K562 (cell line): Measurements from ENCODE around the gene VTI1B. TPM values are rescaled to one million over a fixed set of nuclear protein-coding genes. Genes with fewer than 3 reads are reported as not detected.
A peak's percentile ranks its signal among the peaks of the same experiment; 100 is the strongest.

Experiments
- ATF1 ChIP-seq, 2 experiments: fragments of 450-650 bp in 1 of 2; IDR thresholded peaks; 2 replicates each; pipeline ENCODE4 v1.6.1; 2016; ENCODE audit warnings: missing compliant biosample characterization in 1 of 2, missing genetic modification characterization in 1 of 2
- ELF4 ChIP-seq: fragments of 450-650 bp; formaldehyde crosslinking; IDR thresholded peaks from 2 replicates; pipeline ENCODE4 v1.4.0; 2022; ENCODE audit warnings: missing genetic modification characterization
- FOXK2 ChIP-seq, 2 experiments: fragments of 450-650 bp; IDR thresholded peaks in 1 of 2; conservative IDR thresholded peaks in 1 of 2; 2 replicates each; pipeline ENCODE4 v1.6.1; 2016; ENCODE audit warnings: low read depth in 2 of 2, mild to moderate bottlenecking in 1 of 2
- MEF2D ChIP-seq: conservative IDR thresholded peaks from 2 replicates; pipeline ENCODE4 v1.6.1; 2016; ENCODE audit warnings: low read depth, missing genetic modification characterization, missing compliant biosample characterization
- MXD1 ChIP-seq: fragments of 250-450 bp; sonication (Bioruptor Pico); IDR thresholded peaks from 2 replicates; pipeline ENCODE4 v1.8.0; 2021; ENCODE audit warnings: borderline replicate concordance, mild to moderate bottlenecking, moderate library complexity; ENCODE audit not compliant: poor library complexity, severe bottlenecking
- MYC ChIP-seq, 2 experiments: fragments of 250-450 bp in 1 of 2; sonication (Bioruptor Pico) in 1 of 2; IDR thresholded peaks; 2 replicates each; pipeline versions ENCODE4 v1.5.1 to v1.6.1; 2012 to 2021; ENCODE audit warnings: low read depth in 2 of 2, borderline replicate concordance in 1 of 2, improper control_type of control experiment in 1 of 2, low read length in 1 of 2, mild to moderate bottlenecking in 1 of 2, moderate library complexity in 1 of 2
- NFXL1 ChIP-seq: fragments of 450-650 bp; formaldehyde crosslinking; IDR thresholded peaks from 2 replicates; pipeline ENCODE4 v1.4.0; 2021; ENCODE audit warnings: mild to moderate bottlenecking
- RAD21 ChIP-seq, 2 experiments: fragments of 250-450 bp in 1 of 2; fragments of 450-650 bp in 1 of 2; sonication (Bioruptor Pico) in 1 of 2; formaldehyde crosslinking in 1 of 2; IDR thresholded peaks in 1 of 2; conservative IDR thresholded peaks in 1 of 2; 2 replicates each; pipeline versions ENCODE4 v1.4.0 to v1.8.0; 2020 to 2022; ENCODE audit warnings: mild to moderate bottlenecking in 2 of 2, moderate library complexity in 1 of 2
- RCOR1 ChIP-seq, 2 experiments: IDR thresholded peaks; 2 replicates each; pipeline ENCODE4 v1.6.1; 2012; ENCODE audit warnings: low read depth in 2 of 2, low read length in 2 of 2, borderline replicate concordance in 1 of 2, improper control_type of control experiment in 1 of 2
- TSHZ1 ChIP-seq: fragments of 250-450 bp; sonication (Bioruptor Pico); IDR thresholded peaks from 2 replicates; pipeline ENCODE4 v1.4.0; 2020; ENCODE audit warnings: mild to moderate bottlenecking, moderate library complexity
- ZNF175 ChIP-seq: fragments of 200-800 bp; sonication (Bioruptor generic); IDR thresholded peaks from 2 replicates; pipeline ENCODE4 v1.6.1; 2016; ENCODE audit warnings: low read depth, mild to moderate bottlenecking, missing genetic modification characterization, missing compliant biosample characterization
- ZNF274 ChIP-seq: IDR thresholded peaks from 2 replicates; pipeline ENCODE4 v1.6.1; 2011; ENCODE audit warnings: low read depth, mild to moderate bottlenecking, low read length, moderate library complexity, borderline replicate concordance
- ZNF436 ChIP-seq: fragments of 250-450, 450-650 bp; sonication (Bioruptor Pico); formaldehyde crosslinking; IDR thresholded peaks from 2 replicates; pipeline ENCODE4 v1.7.0; 2020; ENCODE audit warnings: mild to moderate bottlenecking
- ZNF561 ChIP-seq: fragments of 450-650 bp; formaldehyde crosslinking; conservative IDR thresholded peaks from 2 replicates; pipeline ENCODE4 v1.4.0; 2020; ENCODE audit warnings: mild to moderate bottlenecking, moderate library complexity
- ZNF79 ChIP-seq: fragments of 250-450 bp; sonication (Bioruptor Pico); IDR thresholded peaks from 2 replicates; pipeline ENCODE4 v1.4.0; 2020; ENCODE audit warnings: low read depth, mild to moderate bottlenecking, moderate library complexity
- polyA plus RNA-seq, 8 experiments: library from polyadenylated mRNA; depleted of rRNA in 4 of 8; stranded (reverse) in 5 of 8; unstranded in 3 of 8; fragments of >200 nt; fragmentation: Nextera tagmentation in 2 of 8; fragmentation: Illumina TruSeq in 1 of 8; extraction: Ambion mirVana in 2 of 8; extraction: Trizol in 1 of 8; gene quantifications; 2 replicates each; pipeline versions ENCODE4 v1.2.1 to v1.2.3, GENCODE V29; 2011 to 2014; ENCODE audit warnings: inconsistent platforms in 1 of 8, missing spikeins in 1 of 8
- total RNA-seq, 7 experiments: library from RNA; depleted of rRNA in 6 of 7; stranded (reverse); fragments of >200 nt in 6 of 7; fragmentation: Illumina TruSeq in 2 of 7; extraction: Trizol in 2 of 7; gene quantifications; 2 replicates each; pipeline versions ENCODE4 v1.2.1 to v1.2.3, GENCODE V29; 2011 to 2021; ENCODE audit warnings: low replicate concordance in 1 of 7
- TF ChIP-seq, protein P1 (sequence below): sonication (generic); formaldehyde crosslinking; IDR thresholded peaks from 2 replicates; pipeline ENCODE4 v1.8.0; 2022; ENCODE audit warnings: missing genetic modification reagents, mild to moderate bottlenecking, borderline replicate concordance
- TF ChIP-seq, protein P2 (sequence below): sonication (generic); formaldehyde crosslinking; IDR thresholded peaks from 2 replicates; pipeline ENCODE4 v1.8.0; 2022; ENCODE audit warnings: missing genetic modification reagents, mild to moderate bottlenecking, borderline replicate concordance
- TF ChIP-seq, protein P3 (sequence below): fragments of 450-650 bp; IDR thresholded peaks from 2 replicates; pipeline ENCODE4 v1.6.1; 2016

Gene VTI1B
- total and polyA plus RNA-seq, 9 of the 15 experiments (the other 6 are each of a cell fraction or from before 2014, with no cell fraction given) = 7.8 to 69.8 (median 50.1) TPM

DNA sequence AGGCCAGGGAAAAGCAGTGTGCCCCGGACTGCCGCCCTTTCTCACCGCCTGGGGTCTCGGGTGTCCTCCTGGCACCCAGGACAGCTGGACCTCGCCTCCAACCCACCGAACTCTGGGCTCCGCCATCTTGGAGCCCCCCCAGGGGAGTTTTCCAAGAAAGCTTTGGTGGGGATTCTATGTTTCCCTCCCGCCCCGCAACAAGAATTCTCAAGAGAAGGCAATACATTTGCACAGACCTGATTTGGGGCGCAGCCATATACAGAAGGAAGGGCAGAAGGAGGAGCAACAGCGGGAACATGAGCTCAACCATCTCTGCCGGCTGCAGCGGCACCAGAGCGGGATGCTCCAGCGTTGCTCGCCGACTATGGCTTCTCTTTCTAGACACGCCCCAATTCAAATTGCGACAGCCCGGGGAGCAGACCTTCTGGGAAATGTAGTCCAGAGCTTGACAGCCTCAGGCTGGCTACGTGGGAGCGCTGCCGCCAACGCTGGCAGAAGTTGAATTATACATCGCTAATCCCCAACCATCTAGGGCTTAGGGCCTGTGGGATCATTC, 21.0 kb upstream of the VTI1B start, which contains the start of gene RDH11 (continued):
- no peak for TF ChIP-seq ZNF274
- no peak for TF ChIP-seq RCOR1 (IDR thresholded peaks at IDR 0.05; ENCODE audit: borderline replicate concordance in 1 of 2, low read depth in 2 of 2, low read length in 2 of 2)
- no peak for TF ChIP-seq RAD21 (CRISPR knock-in tag; conservative IDR thresholded peaks at IDR 0.05 in 1 of 2, IDR thresholded peaks at IDR 0.05 in 1 of 2)
- TF ChIP-seq TSHZ1 (CRISPR knock-in tag) = no peak
- no peak for TF ChIP-seq MXD1 (CRISPR knock-in tag)
- no peak for TF ChIP-seq ATF1 (CRISPR knock-in tag; IDR thresholded peaks at IDR 0.05)
- no peak for TF ChIP-seq ATF1 (tag; IDR thresholded peaks at IDR 0.05)
- TF ChIP-seq MEF2D = no peak
- TF ChIP-seq, protein P1, sequence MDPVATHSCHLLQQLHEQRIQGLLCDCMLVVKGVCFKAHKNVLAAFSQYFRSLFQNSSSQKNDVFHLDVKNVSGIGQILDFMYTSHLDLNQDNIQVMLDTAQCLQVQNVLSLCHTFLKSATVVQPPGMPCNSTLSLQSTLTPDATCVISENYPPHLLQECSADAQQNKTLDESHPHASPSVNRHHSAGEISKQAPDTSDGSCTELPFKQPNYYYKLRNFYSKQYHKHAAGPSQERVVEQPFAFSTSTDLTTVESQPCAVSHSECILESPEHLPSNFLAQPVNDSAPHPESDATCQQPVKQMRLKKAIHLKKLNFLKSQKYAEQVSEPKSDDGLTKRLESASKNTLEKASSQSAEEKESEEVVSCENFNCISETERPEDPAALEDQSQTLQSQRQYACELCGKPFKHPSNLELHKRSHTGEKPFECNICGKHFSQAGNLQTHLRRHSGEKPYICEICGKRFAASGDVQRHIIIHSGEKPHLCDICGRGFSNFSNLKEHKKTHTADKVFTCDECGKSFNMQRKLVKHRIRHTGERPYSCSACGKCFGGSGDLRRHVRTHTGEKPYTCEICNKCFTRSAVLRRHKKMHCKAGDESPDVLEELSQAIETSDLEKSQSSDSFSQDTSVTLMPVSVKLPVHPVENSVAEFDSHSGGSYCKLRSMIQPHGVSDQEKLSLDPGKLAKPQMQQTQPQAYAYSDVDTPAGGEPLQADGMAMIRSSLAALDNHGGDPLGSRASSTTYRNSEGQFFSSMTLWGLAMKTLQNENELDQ (CRISPR knock-in tag) = no peak
- TF ChIP-seq ZNF79 (CRISPR knock-in tag) = no peak
- TF ChIP-seq, protein P2, sequence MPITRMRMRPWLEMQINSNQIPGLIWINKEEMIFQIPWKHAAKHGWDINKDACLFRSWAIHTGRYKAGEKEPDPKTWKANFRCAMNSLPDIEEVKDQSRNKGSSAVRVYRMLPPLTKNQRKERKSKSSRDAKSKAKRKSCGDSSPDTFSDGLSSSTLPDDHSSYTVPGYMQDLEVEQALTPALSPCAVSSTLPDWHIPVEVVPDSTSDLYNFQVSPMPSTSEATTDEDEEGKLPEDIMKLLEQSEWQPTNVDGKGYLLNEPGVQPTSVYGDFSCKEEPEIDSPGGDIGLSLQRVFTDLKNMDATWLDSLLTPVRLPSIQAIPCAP = no peak
- no peak for TF ChIP-seq ELF4 (CRISPR knock-in tag)
- TF ChIP-seq NFXL1 (CRISPR knock-in tag) = no peak
- no peak for TF ChIP-seq ZNF436 (CRISPR knock-in tag)
- no peak for TF ChIP-seq ZNF561
- TF ChIP-seq, protein P3, sequence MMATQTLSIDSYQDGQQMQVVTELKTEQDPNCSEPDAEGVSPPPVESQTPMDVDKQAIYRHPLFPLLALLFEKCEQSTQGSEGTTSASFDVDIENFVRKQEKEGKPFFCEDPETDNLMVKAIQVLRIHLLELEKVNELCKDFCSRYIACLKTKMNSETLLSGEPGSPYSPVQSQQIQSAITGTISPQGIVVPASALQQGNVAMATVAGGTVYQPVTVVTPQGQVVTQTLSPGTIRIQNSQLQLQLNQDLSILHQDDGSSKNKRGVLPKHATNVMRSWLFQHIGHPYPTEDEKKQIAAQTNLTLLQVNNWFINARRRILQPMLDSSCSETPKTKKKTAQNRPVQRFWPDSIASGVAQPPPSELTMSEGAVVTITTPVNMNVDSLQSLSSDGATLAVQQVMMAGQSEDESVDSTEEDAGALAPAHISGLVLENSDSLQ = no peak
- no peak for TF ChIP-seq ZNF175 (CRISPR knock-in tag)
- TF ChIP-seq FOXK2 (conservative IDR thresholded peaks at IDR 0.05 in 1 of 2, IDR thresholded peaks at IDR 0.05 in 1 of 2; ENCODE audit: low read depth in 2 of 2) = no peak
- peak; percentile 56; the same call in 1 of the 2 replicates for TF ChIP-seq MYC (IDR thresholded peaks at IDR 0.05; ENCODE audit: low read depth, low read length)
- TF ChIP-seq MYC (CRISPR knock-in tag; IDR thresholded peaks at IDR 0.05; ENCODE audit: borderline replicate concordance, low read depth) = no peak
